ENCODE results near the gene PRKCG. TPM values are rescaled to one million over a fixed set of nuclear protein-coding genes. Genes with fewer than 3 reads are reported as not detected.
"Not testable (repeated sequence)": the region's sequence is repeated elsewhere in the genome, so short reads cannot be mapped to it uniquely, and the experiment has no call there.

Gene PRKCG
- total RNA-seq = under 1 TPM in 1 of 7 donors, not detected in 6; 0.08 TPM
- polyA plus RNA-seq = under 1 TPM in 1 of 2 donors, not detected in 1; 0.04 TPM
- long read RNA-seq, donor 1 = 0 reads
- long read RNA-seq, donor 2, partial matches to known transcripts = 6 of 7 reads
- long read RNA-seq, donor 2, other reads (novel, unspliced or antisense) = 0 of 7 reads
- long read RNA-seq, donor 3 = 0 reads

DNA sequence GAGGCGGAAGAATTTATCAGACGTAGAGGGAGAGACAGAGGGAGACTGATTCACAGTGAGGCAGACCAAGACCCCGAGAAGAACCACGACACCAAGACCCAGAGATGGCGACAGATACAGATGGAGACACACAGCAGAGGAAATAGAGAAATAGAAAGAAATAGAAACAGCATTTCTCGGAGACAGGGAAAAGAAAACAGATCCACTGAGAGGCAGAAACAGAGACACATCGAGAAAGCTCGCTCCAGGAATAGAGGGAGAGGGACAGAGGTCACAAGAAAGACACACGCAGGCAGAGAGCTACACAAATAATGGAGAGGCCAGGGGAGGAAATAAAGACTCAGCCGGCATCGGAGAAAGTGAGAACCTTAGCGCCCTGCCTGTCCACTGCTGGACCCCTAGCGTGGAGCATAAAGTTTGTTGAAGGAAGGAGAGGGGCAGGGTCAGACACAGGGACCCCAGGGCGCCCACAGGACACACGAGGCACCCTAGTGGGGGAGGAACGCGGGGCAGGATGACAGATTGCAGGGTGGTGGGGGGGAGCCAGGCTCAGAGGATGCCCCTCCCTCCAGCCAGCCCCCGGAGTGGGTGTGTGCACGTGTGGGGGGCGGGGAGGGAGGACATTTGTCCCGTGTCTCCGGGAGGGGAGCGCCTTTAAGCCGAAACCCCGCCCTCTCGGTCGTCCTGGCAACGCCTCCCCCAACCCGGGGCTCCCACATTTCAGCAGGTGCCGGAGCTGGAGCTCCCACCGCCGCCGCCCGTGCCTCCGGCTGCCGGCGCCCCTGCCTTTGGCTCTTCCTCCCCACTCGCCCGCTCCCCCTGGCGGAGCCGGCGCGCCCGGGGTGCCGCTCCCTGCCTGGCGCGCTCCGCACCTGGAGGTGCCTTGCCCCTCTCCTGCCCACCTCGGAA, at the start of gene PRKCG:
Gene PRKCG (plus strand): TSS at position 716 of the 909 bp plus-strand sequence. CDS start 298 bp downstream, outside the sequence.
- H3K4me3 ChIP-seq = peak within 1 kb of the TSS; percentile 9
- WGBS, 3 donors = 1 to 2% (median 2%) methylated on average over 38 to 49 of the region's 49 CpGs
- H3K36me3 ChIP-seq = no peaks in the 10 kb centered on the region
- H3K4me1 ChIP-seq (ENCODE audit: insufficient read depth) = peaks cover 6% of the 10 kb centered on the region
- no peaks in the 10 kb centered on the region for H3K27me3 ChIP-seq
- intact Hi-C loops (cut with DNase I) = no loop called here
- DNase-seq = peak in 3 of 5 donors; percentile 31 to 53 (median 40)
- TF ChIP-seq POLR2A (IDR thresholded peaks at IDR 0.05) (no peak), EP300 (IDR thresholded peaks at IDR 0.05) (no peak)
- TF ChIP-seq, protein P1, sequence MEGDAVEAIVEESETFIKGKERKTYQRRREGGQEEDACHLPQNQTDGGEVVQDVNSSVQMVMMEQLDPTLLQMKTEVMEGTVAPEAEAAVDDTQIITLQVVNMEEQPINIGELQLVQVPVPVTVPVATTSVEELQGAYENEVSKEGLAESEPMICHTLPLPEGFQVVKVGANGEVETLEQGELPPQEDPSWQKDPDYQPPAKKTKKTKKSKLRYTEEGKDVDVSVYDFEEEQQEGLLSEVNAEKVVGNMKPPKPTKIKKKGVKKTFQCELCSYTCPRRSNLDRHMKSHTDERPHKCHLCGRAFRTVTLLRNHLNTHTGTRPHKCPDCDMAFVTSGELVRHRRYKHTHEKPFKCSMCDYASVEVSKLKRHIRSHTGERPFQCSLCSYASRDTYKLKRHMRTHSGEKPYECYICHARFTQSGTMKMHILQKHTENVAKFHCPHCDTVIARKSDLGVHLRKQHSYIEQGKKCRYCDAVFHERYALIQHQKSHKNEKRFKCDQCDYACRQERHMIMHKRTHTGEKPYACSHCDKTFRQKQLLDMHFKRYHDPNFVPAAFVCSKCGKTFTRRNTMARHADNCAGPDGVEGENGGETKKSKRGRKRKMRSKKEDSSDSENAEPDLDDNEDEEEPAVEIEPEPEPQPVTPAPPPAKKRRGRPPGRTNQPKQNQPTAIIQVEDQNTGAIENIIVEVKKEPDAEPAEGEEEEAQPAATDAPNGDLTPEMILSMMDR (IDR thresholded peaks at IDR 0.05) = no peak
- H3K9me3 ChIP-seq = no peaks in the 10 kb centered on the region
- H3K27ac ChIP-seq = no peak within 1 kb of the TSS

DNA sequence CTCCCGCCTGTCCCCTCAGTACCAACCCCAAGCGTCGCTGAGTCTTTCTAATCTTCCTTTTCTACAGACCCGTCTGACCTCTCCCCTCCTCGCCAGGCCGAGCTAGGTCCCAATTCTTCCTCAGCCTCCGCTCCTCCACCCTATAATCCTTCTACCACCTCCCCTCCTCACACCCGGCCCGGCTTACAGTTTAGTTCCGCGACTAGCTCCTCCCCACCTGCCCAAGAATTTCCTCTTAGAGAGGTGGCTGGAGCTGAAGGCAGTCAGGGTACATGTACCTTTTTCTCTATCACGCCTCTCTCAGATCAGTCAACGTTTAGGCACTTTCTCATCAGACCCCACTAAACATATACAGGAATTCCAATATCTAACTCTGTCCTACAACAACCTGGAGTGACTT, 49.1 kb upstream of the PRKCG start:
- H3K36me3 ChIP-seq; intact Hi-C loops (cut with DNase I); DNase-seq; H3K27ac ChIP-seq; H3K4me1 ChIP-seq (ENCODE audit: insufficient read depth); H3K4me3 ChIP-seq; H3K27me3 ChIP-seq; H3K9me3 ChIP-seq: not testable (repeated sequence)
- WGBS, 3 donors = 11 to 27% (median 16%) methylated on average over 9 to 13 of the region's 13 CpGs

DNA sequence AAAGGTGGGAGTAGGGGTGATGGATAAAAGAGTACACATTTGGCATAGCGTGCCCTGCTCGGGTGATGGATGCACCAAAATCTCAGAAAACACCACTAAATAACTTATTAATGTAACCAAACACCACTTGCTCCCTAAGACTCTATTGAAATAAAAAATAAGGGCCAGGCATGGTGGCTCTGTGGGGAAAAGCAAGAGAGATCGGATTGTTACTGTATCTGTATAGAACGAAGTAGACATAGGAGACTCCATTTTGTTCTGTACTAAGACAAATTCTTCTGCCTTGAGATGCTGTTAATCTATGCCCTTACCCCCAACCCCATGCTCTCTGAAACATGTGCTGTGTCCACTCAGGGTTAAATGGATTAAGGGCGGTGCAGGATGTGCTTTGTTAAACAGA, 43.6 kb upstream of the PRKCG start:
- H3K9me3 ChIP-seq; H3K36me3 ChIP-seq; intact Hi-C loops (cut with DNase I); H3K27me3 ChIP-seq; DNase-seq; H3K27ac ChIP-seq; H3K4me1 ChIP-seq (ENCODE audit: insufficient read depth); H3K4me3 ChIP-seq: not testable (repeated sequence)
- 63 to 72% (median 63%) methylated on average over 5 of the region's 5 CpGs for WGBS, 3 donors

DNA sequence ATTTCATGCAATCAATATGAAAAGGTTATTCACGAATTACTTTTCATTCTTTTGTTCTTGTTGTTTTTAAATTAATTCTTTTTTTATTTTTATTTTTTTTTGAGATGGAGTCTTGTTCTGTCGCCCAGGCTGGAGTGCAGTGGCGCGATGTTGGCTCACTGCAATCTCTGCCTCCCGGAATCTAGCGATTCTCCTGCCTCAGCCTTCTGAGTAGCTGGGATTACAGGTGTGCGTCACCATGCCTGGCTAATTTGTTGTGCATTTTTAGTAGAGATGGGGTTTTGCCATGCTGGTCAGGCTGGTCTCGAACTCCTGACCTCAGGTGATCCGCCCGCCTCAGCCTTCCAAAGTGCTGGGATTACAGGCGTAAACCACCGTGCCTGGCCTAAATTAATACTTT, 41.8 kb upstream of the PRKCG start:
- not testable (repeated sequence) for H3K36me3 ChIP-seq; DNase-seq; H3K27me3 ChIP-seq; H3K9me3 ChIP-seq; H3K4me3 ChIP-seq; H3K27ac ChIP-seq; H3K4me1 ChIP-seq (ENCODE audit: insufficient read depth)
- WGBS, 3 donors = 85 to 88% (median 87%) methylated on average over 12 of the region's 12 CpGs
- intact Hi-C loops (cut with DNase I) = loop anchor here in 3 of 4 donors (5.0 to 10.0 kb wide), 3 partner anchors 65 to 187 kb away; partner anchors contain the start of gene CACNG7 (in 1 of the 3)

DNA sequence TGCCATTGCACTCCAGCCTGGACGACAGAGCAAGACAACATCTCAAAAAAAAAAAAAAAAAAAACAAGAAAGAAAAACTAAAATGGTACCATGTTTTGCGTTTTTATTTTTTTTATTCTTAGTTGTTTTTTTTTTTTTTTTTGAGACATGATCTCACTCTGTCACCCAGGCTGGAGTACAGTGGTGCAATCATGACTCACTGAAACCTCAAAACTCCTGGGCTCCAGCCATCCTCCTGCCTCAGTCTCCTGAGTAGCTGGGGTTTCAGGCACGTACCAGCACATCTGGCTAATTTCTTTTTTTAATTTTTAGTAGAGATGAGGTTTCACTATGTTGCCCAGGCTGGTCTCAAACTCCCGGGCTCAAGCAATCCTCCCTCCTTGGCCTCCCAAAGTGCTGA, 41.1 kb upstream of the PRKCG start:
- intact Hi-C loops (cut with DNase I) = loop anchor here in 3 of 4 donors (5.0 to 10.0 kb wide), 3 partner anchors 64 to 186 kb away; partner anchors contain the start of gene CACNG7 (in 1 of the 3)
- not testable (repeated sequence) for H3K27ac ChIP-seq; H3K9me3 ChIP-seq; H3K4me1 ChIP-seq (ENCODE audit: insufficient read depth); H3K4me3 ChIP-seq; H3K27me3 ChIP-seq; H3K36me3 ChIP-seq; DNase-seq
- WGBS, 3 donors = 60 to 68% (median 63%) methylated on average over 4 of the region's 4 CpGs

DNA sequence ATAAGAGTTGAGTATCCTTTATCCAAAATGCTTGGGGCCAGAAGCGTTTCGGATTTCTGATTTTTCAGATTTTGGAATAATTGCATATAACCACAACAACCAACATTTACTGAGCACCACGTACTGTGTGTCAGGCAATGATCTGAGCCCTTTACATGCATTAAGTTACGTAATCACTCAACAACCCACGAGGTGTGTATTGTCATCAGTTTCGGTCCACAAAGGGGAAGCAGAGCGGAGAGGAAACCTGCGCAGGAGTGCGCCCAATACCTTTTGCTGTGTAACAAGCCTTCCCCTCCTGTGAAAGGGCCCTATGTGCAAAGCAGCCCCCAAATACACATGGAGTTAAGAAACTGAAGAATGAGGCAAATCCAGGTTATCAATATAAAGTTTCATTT, 37.1 kb upstream of the PRKCG start:
- Histone ChIP-seq H3K4me3 (no peak overlapping the region), H3K27me3 (no peaks in the 10 kb centered on the region), H3K9me3 (no peaks in the 10 kb centered on the region), H3K36me3 (no peaks in the 10 kb centered on the region), H3K27ac (no peak overlapping the region), H3K4me1 (ENCODE audit: insufficient read depth) (no peaks in the 10 kb centered on the region)
- TF ChIP-seq, protein P1 (IDR thresholded peaks at IDR 0.05) = no peak
- TF ChIP-seq POLR2A (IDR thresholded peaks at IDR 0.05) = no peak
- TF ChIP-seq EP300 (IDR thresholded peaks at IDR 0.05) = no peak
- intact Hi-C loops (cut with DNase I) = loop anchor here in 3 of 4 donors (5.0 to 10.0 kb wide), 3 partner anchors 60 to 182 kb away; partner anchors contain the start of gene CACNG7 (in 1 of the 3)
- no peak for DNase-seq
- 82 to 88% (median 84%) methylated on average over 9 of the region's 9 CpGs for WGBS, 3 donors
